Hematopoietic multipotent progenitor cell treated with erythropoietin and hydrocortisone succinate and interleukin-3 and kit ligand, for 6 days (in vitro differentiated cells): ENCODE data around the gene GPS1.

Experiments
- DNase-seq: peaks from one replicate; pipeline ENCODE4 v3.0.0-alpha.2; 2015

Gene GPS1

GRCh38 chr17:82014971-82015310 is 36.8 kb upstream of the GPS1 start:
- DNase-seq: no peak

DNA sequence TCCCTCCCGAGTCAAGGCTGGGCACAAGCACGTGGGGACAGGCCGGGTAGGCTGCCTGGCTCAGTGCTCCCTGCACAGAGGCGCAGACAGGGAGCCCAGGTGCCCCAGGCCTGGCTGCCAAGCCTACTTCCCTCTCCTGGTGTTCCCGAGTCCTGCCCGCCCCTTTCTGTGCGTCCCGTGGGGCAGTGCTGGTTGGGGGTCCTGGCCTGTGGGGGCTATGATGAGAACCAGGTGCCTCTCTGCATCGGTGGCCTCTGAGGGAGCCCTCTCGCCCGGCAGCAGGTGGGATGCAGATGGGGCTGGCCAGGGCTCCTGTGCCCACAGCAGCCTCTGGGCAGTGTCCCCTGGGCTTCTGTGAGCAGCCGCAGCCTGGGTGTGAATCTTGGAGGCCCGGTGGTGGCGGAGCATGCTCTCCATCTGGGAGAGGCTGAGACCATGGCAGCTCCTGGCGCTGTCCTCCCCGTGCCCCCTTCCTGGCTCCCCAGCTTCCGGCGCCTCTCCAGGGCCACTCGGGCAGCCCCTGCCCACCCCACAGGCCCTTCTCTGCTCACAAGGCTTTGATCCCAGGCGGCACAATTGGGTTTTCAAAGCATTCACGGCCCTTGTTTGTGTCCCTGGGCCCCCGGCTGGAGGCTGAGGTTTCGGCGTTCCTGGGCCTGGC is 36.3 kb upstream of the GPS1 start:
- no peak for DNase-seq

DNA sequence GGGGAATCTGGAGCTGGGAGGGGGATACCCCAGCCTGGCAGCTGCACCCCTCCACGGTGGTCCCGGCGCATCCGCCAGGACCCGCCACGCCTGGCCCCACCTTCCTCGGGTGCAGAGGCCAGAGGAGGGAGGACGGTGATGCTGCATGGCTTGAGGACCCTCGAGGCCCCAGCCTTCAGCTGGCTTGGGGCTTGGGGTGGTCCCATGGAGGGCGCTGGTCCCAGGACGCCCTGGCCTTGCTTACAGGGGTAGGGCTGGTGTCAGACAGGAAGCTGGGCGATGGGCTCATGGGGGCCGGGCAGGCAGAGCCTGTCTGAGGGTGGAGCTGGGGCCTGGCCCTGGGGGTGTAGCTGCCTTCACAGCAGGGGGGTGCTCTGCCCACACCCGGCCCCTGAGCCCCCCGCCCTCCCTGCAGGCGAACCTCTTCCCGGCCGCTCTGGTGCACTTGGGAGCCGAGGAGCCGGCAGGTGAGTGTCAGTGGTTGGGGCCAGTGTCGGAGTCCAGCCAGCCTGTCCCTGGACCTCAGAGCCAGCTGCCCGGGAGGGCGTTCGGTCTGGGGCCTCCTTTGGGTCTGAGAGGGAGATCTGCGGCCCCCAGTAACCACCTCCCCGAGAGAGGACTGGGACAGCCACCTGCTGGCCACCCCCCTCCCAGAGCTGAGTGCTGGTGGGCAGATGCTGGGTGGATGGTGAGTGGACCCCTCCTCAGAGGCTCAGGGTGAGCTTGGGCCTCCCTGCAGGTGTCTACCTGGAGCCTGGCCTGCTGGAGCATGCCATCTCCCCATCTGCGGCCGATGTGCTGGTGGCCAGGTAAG is 35.4 kb upstream of the GPS1 start:
- DNase-seq: no peak

DNA sequence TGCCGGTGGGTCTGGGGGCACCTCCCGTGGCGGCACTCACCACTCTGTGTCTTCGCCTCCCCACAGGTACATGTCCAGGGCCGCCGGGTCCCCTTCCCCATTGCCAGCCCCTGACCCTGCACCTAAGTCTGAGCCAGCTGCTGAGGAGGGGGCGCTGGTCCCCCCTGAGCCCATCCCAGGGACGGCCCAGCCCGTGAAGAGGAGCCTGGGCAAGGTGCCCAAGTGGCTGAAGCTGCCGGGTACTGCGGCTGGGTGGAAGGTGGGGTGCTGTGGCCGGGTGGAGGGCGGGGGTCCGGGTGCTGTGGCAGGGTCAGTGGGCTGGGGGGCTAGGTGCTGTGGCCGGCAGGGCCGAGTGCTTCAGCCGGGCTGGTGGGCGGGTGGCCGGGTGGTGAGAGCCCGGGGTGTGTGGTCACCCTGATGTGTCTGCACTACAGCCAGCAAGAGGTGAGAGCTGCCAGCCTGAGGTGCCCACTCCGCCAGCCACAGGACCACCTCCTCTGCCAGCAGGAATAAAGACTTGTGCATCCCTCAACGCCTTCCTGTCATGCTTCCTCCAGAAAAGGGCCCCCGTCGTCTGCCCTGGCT is 34.7 kb upstream of the GPS1 start:
- DNase-seq: no peak

GRCh38 chr17:82017612-82018151 is 34.0 kb upstream of the GPS1 start:
- DNase-seq: no peak

DNA sequence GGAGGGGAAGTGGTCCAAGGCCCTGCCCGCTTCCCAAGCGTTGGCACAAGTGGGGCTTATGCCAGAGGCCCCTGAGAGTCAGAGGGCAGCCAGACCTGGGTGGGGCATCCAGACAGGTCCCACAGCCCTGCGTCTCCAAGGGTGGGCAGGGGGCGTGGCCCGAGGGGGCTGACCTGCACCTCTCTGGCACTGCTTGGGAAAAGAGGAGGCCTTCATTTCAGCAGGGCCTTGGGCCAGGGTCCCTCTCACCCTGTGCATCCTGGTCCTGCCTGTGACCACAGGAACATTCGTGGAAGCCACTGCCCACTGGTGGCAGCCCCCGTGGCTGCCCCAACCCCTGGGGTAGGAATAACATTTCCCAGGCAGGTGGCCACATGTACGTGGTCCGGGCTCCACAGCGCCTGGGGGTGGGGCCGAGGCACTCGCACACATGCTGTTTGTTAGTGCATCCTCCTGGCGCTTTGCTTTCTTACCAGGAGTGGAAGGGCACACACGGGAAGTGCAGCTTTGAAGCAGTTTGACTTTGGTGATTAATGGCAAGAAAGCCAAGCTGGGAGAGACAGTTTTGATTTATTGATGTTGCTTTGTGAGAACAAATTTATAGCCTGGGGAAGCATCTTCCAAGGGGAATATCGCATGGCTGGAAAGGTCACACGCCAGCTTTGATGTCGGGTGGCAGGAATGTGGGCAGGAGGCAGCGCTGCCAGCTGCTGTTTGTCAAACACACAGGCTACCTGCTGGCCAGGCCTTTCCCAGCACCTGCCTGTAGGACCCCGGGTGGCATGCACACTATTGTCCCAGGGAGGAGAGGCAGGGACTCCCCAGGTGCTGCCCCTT is 33.3 kb upstream of the GPS1 start:
- no peak for DNase-seq

- DNase-seq: no peak
Measured at GRCh38 chr17:82018989-82019689, 32.6 kb upstream of the GPS1 start.

- peak; percentile 82 for DNase-seq
Measured at GRCh38 chr17:82019690-82020571, 31.8 kb upstream of the GPS1 start.

DNA sequence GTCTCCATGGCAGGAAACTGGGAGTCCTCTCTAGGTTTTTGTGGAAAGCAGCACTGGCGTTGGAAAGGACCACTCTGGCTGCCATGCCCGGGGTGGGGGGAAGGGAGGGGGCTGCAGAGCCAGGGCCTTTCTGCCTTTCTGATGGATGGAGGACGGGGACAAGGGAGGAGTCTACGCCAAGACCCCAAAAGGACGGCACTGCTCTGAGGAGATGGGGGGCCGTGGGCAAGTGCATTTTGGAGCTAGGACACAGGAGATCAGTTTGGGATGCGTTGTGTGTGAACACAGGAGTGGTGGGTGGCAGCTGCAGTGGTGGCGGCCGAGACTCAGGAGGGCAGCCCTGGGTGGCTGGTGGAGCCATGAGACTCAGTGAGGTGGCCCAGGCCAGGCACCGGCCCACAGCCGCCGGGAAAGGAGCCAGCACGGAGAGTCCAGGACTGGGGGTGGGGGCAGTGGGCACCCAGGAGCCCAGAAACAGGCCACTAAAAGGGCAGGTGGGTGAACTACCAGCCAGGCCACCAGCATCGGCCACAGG is 31.1 kb upstream of the GPS1 start:
- DNase-seq: no peak

- peak; percentile 85 for DNase-seq
Measured at GRCh38 chr17:82021107-82021899, 30.4 kb upstream of the GPS1 start.

- DNase-seq: no peak
Measured at GRCh38 chr17:82021900-82022309, 29.8 kb upstream of the GPS1 start.

DNA sequence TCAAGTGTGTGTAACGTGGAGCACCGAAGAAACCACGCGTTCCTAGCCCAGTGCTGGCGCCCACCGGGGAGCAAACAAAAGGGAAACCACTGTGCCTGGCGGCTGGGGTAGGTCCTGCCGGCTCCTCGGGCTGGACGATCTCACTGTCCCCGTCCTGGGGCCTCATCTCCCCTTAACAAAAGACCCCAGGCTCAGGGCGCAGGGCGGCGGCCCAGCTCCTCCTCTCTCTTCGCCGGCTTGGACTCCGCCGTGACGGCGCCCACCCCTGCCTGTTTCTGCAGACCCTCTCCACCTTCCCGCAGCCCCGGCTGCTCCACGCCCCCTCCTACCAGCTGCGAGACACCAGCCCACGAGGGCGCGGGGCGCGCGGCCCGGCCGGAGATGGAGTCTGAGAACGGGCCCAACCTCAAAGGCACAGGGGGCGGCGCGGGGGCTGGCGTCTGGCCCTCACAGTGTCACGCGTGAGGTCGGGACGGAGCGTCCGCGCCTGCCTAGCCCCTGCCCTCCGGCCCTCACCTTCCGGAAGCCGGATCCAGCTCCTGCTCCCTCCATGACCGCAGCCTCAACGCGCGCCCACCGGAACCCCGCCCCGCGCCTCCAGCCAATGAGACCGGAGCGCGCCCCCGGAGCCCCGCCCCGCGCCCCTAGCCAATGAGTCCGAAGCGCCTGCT is 29.3 kb upstream of the GPS1 start, which contains the start of gene CENPX:
TSS of gene CENPX (minus strand) at position 569 of the 671 bp plus-strand sequence. CDS start at position 552, 17 bp downstream.
- peak; percentile 36 for DNase-seq

DNA sequence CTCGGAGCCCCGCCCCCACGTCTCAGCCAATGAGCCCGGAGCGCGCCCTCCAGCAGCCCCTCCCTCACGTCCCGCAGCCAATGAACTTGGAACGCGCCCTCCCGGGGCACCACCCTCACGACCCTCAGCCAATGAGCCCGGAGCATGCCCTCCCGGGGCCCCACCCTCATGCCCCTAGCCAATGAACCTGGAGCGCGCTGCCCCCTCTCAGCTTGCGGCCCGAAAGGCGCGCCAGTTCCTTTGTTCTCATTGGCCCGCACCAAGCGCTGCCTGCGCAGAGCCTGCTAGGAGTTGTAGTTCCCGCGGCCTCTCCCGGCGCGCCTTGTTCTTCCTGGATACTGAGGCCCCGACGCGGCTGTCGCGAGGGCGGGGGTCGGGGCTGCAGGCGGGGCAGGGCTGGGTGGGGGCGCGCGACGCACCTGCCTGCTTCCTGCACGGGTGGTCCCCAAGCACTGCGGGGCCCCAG is 28.7 kb upstream of the GPS1 start, which contains the start of gene LRRC45:
TSS of gene LRRC45 (plus strand) at position 325 of the 466 bp plus-strand sequence. CDS start 339 bp downstream, outside the sequence.
- peak; percentile 100 for DNase-seq

GRCh38 chr17:82023447-82024241 is 28.1 kb upstream of the GPS1 start:
- peak; percentile 62 for DNase-seq

- DNase-seq: no peak
Measured at GRCh38 chr17:82024859-82025258, 26.8 kb upstream of the GPS1 start.

DNA sequence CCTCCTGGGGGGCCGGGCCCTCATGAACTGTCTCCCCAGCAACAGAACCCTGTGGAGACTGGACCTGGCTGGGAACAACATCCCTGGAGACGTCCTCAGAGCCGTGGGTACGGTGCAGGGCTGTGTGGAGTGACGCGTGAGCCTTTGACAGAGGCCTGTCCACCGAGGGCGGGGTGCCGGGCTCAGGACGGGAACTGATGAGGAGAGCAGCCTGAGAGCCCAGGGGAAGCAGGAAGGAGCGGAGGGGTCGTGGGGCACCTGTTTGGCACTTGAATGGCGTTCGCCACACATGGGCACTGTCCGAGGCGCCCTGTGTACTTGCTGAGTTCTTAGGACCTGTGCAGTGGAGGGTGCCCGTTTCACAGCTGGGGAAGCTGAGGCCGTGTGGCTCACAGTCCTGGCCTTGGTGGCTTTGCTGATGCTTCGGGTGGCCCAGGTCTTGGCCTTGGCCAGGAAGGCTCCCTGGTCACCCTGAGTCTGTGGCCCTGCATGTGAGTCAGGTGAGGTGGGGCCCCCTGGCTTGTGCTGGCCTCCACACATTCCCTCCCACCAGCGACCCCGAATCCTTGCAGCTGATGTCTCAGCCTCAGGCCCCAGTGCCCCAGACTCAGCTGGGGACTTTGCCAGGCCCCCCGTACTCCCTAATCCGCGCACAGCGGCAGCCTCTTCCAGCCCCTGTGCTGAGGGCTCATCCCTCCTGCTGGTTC is 26.1 kb upstream of the GPS1 start:
- DNase-seq: no peak

DNA sequence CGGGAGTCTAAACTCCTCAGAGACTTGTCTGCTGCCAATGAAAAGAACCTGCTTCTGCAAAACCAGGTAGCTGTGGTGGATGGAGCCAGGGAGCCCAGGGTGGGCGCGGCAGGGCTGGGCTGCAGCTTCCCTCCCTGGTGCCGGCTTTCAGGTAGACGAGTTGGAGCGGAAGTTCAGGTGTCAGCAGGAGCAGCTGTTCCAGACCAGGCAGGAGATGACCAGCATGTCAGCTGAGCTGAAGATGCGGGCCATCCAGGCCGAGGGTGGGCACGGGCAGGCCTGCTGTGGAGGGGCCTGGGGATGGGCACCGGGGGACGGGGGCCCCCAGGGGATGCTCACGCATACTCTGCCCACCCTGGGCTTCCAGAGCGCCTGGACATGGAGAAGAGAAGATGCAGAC is 23.5 kb upstream of the GPS1 start:
- DNase-seq: no peak

DNA sequence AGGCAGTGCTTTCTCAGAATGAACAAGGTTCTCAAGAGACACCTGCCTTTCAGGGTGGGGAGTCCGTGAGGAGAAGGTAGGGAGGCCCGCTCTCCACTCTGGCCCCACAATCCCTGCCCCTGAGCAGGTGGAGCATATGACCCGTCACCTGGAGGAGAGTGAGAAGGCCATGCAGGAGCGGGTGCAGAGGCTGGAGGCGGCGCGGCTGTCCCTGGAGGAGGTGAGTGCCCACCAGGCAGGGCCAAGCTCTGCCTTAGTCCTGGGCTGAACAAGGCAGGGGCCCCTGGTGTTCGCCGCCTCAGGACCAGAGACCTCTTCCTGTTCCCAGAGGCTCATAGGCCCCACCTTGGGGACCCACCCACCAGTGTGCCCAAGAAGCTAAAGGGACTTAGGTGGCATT is 22.7 kb upstream of the GPS1 start:
- no peak for DNase-seq
